Measurements from ENCODE around the gene SHANK2. TPM values are rescaled to one million over a fixed set of nuclear protein-coding genes. Genes with fewer than 3 reads are reported as not detected.

Gene SHANK2
- 99.2 TPM for total RNA-seq

DNA sequence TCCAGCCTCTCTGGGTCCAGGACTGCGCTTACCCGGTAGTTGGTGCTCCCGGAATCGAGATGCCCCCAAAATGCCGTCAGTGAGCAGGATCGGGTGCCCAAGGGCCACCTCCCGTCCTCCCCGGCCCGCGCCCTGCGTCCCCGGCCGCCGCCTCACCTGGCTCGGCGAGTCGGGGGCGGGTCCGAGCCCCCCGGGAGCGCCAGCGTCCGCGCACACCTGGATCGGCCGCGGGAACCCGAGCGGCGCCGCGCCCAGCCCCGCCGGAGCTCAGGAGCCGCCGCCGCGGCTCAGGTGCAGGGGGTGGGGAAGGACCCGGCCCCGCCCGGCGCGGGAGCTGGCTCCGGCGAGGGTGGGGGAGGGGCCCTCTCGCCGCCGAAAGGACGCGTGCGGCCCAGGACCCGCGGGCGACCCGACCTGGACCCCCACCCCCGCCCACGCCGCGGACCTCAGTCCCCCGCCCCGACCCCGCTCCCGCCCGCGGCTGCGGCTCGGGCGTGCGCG, at the start of gene SHANK2:
SHANK2 (minus strand) TSS at position 309 of the 501 bp plus-strand sequence. CDS start 105,251 bp downstream, outside the sequence.

Other genes starting within 250 kb of the SHANK2 start
- 34.1 TPM for gene DHCR7, start 195.8 kb upstream of the SHANK2 start, total RNA-seq
- 47.6 TPM for gene NADSYN1, start 200.6 kb upstream of the SHANK2 start, total RNA-seq